HL-60 (cell line): ENCODE data around the gene AUP1.

Experiments used
- DNase-seq, 2 experiments: peaks; one replicate each; pipeline ENCODE4 v3.0.0-alpha.2; 2010 to 2020; ENCODE audit warnings: low read depth in 1 of 2, low spot score in 1 of 2
- H3K27ac ChIP-seq: fragments of 250-450 bp; sonication (Bioruptor Pico); replicated peaks from 2 replicates; pipeline ENCODE4 v1.5.1; 2020; ENCODE audit warnings: mild to moderate bottlenecking, moderate library complexity
- H3K27me3 ChIP-seq: fragments of 250-450 bp; sonication (Bioruptor Pico); 2 replicates; pipeline ENCODE4 v1.5.1; 2021; ENCODE audit warnings: mild to moderate bottlenecking, moderate library complexity; ENCODE audit not compliant: insufficient read depth, poor library complexity, severe bottlenecking
- H3K4me3 ChIP-seq: replicated peaks from 2 replicates; pipeline ENCODE4 v1.5.1; 2011; ENCODE audit warnings: mild to moderate bottlenecking, control low read depth, low read length; ENCODE audit not compliant: insufficient read depth
- GABPA ChIP-seq: IDR thresholded peaks from 2 replicates; pipeline ENCODE4 v1.6.1; 2012; ENCODE audit warnings: low read depth
- POLR2AphosphoS5 ChIP-seq: IDR thresholded peaks from 2 replicates; pipeline ENCODE4 v1.6.1; 2012; ENCODE audit warnings: low read depth
- REST ChIP-seq: IDR thresholded peaks from 2 replicates; pipeline ENCODE4 v1.6.1; 2012; ENCODE audit warnings: low read depth; ENCODE audit not compliant: insufficient replicate concordance
- SPI1 ChIP-seq: IDR thresholded peaks from 2 replicates; pipeline ENCODE4 v1.6.1; 2012; ENCODE audit warnings: low read depth, mild to moderate bottlenecking, borderline replicate concordance
- TF ChIP-seq, protein P1 (sequence below): IDR thresholded peaks from one replicate; pipeline ENCODE4 v1.5.1; 2011; ENCODE audit warnings: low read length, control low read depth, inconsistent platforms; ENCODE audit not compliant: insufficient read depth

The AUP1 gene

DNA sequence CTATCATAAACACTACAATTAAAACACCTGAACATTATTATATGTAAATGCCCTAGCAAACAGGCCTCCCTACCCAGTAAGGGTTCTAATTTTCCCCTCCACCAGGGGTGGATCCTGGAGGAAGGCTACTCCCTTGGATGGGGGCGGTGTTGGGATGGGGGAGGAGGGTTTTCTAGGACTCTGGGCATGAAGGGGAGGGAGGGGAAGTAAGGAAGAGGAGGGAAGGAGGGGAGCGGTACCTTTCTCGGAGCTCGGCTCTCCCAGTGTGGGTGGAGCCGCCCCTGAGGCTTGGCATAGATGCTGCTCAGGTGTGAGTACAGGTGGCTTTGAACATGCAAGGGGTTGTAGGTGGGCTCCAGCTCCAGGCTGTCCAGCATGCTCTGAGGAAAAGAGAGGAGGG is 30.4 kb upstream of the AUP1 start:
- H3K27ac ChIP-seq = no peak overlapping the region
- no peak for DNase-seq
- TF ChIP-seq SPI1 (no peak), POLR2AphosphoS5 (no peak), REST (no peak), GABPA (no peak)
- TF ChIP-seq, protein P1, sequence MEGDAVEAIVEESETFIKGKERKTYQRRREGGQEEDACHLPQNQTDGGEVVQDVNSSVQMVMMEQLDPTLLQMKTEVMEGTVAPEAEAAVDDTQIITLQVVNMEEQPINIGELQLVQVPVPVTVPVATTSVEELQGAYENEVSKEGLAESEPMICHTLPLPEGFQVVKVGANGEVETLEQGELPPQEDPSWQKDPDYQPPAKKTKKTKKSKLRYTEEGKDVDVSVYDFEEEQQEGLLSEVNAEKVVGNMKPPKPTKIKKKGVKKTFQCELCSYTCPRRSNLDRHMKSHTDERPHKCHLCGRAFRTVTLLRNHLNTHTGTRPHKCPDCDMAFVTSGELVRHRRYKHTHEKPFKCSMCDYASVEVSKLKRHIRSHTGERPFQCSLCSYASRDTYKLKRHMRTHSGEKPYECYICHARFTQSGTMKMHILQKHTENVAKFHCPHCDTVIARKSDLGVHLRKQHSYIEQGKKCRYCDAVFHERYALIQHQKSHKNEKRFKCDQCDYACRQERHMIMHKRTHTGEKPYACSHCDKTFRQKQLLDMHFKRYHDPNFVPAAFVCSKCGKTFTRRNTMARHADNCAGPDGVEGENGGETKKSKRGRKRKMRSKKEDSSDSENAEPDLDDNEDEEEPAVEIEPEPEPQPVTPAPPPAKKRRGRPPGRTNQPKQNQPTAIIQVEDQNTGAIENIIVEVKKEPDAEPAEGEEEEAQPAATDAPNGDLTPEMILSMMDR = no peak
- no peaks in the 10 kb centered on the region for H3K27me3 ChIP-seq
- H3K4me3 ChIP-seq = no peak overlapping the region

DNA sequence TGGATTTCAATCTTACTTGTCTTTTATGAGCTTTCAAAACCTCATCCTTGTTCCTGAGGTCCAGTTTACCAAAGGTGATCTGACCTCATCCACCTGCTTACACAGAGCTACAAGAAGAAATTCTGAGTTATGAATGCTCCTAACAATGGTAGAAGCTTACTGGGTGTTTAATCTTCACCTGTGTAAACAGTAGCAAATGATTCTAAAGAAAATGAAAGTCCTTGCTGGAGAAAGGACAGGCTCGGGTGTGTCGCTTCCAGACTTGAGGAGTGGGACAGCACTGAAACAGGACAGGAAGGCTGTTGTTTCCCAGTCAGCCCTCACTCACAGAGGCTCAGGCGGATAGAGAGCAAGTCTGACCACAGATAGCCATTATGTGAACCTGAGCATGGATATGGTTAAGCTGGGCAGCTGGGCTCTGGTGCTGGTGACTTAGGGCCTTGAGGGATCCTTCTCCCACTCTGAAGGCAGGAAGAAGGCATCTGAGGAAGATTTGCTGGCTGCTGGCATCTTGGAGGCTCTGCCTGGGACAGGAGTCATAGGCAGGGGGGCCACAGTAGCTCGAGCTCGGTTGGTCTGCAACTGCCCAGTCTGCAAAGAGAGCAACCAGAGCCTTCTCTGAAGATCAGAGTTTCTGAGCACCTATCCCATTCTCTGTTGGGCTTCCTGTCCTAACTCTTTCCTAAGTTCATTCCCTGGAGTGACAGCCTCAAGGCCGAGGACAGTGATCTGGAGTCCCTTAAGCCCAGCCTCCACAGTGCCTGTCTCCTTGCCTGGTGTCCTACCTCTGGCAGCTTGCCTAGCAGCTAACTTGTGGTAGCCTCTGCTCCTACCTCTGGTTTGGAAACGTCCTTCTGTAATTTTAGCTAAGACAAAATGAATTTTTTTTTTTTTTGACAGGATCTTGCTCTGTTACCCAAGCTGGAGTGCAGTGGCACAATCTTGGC is 29.1 kb upstream of the AUP1 start:
- Histone ChIP-seq H3K4me3 (no peak overlapping the region), H3K27ac (peak overlapping the region; percentile 52), H3K27me3 (no peaks in the 10 kb centered on the region)
- TF ChIP-seq GABPA (no peak), POLR2AphosphoS5 (peak; percentile 23; the same call in 1 of the 2 replicates), REST (no peak), SPI1 (no peak)
- TF ChIP-seq, protein P1 = no peak
- DNase-seq = peak in 1 of 2 experiments; percentile 46

- TF ChIP-seq GABPA (no peak), POLR2AphosphoS5 (no peak; the same call in 1 of the 2 replicates), REST (no peak), SPI1 (no peak)
- TF ChIP-seq, protein P1 = no peak
- no peak for DNase-seq
- Histone ChIP-seq H3K4me3 (no peak overlapping the region), H3K27ac (peak overlapping the region; percentile 94; the same call in 1 of the 2 replicates), H3K27me3 (no peaks in the 10 kb centered on the region)
Observed at GRCh38 chr2:74556831-74557370, 27.4 kb upstream of the AUP1 start.
